ENCODE results near the gene JTB. TPM values are rescaled to one million over a fixed set of nuclear protein-coding genes. Genes with fewer than 3 reads are reported as not detected.

Gene JTB
- total RNA-seq, 3 donors from 2014 or later (not counting 1 experiment from before 2014, with no cell fraction given) = 96.9 to 107 (median 101) TPM

DNA sequence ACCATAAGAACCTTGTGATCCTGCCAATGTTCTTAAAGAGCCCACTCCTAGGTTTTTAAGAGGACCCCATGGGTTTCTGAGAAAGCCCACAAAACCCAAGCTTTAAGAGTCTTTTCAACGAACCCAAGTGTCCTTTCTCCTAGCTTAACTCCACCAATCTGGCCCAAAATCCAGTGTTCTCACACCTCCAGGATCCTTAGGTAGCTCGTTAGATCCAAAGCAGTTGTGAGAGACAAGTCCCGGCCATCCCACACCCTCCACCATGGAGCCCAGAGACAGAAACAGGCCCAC lies 32.7 kb downstream of the JTB start:
- intact Hi-C loops (cut with micrococcal nuclease) = loop anchor here (1.0 kb wide), 3 partner anchors 14 to 46 kb away; partner anchors contain the start of genes CRTC2 and RPS27
- no peaks in the 10 kb centered on the region for H3K9me3 Mint-ChIP-seq
- Histone ChIP-seq H3K27me3 (ENCODE audit: control insufficient read depth, insufficient read depth, low read length) (no peaks in the 10 kb centered on the region), H3K4me1 (ENCODE audit: control insufficient read depth, insufficient read depth, low read length) (peaks cover 50% of the 10 kb centered on the region), H3K27ac (ENCODE audit: low read length) (peak overlapping the region; percentile 98), H3K9me3 (ENCODE audit: control insufficient read depth, insufficient read depth, low read length) (no peaks in the 10 kb centered on the region), H3K36me3 (ENCODE audit: control insufficient read depth, insufficient read depth, low read length) (peaks cover 52% of the 10 kb centered on the region), H3K4me3 (ENCODE audit: low read length) (peak overlapping the region; percentile 89)
- DNase-seq (no peak), ATAC-seq (no peak)
- H3K27me3 Mint-ChIP-seq (ENCODE audit: low read depth in 2 of 2) = no peaks in the 10 kb centered on the region
- peak overlapping the region; percentile 92 to 96 for H3K27ac Mint-ChIP-seq
- peak overlapping the region; percentile 94 for H3K4me3 Mint-ChIP-seq
- H3K36me3 Mint-ChIP-seq = no peaks in the 10 kb centered on the region
- TF ChIP-seq, protein P1, sequence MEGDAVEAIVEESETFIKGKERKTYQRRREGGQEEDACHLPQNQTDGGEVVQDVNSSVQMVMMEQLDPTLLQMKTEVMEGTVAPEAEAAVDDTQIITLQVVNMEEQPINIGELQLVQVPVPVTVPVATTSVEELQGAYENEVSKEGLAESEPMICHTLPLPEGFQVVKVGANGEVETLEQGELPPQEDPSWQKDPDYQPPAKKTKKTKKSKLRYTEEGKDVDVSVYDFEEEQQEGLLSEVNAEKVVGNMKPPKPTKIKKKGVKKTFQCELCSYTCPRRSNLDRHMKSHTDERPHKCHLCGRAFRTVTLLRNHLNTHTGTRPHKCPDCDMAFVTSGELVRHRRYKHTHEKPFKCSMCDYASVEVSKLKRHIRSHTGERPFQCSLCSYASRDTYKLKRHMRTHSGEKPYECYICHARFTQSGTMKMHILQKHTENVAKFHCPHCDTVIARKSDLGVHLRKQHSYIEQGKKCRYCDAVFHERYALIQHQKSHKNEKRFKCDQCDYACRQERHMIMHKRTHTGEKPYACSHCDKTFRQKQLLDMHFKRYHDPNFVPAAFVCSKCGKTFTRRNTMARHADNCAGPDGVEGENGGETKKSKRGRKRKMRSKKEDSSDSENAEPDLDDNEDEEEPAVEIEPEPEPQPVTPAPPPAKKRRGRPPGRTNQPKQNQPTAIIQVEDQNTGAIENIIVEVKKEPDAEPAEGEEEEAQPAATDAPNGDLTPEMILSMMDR (IDR thresholded peaks at IDR 0.05) = no peak
- 6% methylated on average over 3 of the region's 3 CpGs for WGBS (ENCODE audit: insufficient coverage)
- peaks cover 43 to 58% of the 10 kb centered on the region in 2 donors for H3K4me1 Mint-ChIP-seq

DNA sequence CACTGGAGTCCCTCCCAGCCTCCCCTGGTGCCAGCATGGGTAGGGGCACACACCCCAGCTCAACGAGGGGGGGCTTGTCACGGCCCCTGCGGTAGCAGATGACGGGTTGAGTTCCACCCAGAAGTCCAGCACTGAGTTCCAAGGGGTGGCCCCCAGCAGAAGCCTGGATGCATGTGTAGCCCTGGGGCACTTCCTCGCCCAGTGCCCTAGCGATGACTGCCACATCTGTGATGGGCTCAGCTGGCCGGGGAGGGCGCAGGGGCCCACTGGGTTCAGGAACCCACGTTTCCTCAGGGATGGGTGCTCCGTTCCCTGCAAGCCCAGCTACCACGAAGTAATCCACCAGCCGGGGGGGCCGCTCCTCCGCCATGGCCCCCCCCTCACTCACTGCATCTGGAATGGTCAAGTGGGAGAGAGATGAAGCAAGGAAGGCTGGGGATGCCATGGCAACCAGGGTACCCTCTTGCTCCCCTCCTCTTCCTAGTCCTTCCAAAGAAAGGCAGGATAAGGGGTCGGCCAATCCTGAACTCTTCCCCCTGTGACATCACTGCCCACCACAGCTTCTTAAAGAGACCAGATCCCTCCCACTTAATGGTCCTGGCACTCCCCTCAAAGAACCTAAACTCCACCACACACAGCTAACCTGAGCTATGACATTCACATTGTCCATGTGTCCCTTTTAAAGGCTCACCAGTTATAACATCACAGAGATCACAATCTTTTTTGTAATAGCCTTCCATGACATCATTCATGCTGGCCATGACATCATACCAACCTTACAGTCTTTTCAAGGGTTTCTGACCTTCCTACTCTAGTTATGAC lies 33.3 kb downstream of the JTB start:
- H3K27ac ChIP-seq (ENCODE audit: low read length) = peak overlapping the region; percentile 98
- H3K36me3 ChIP-seq (ENCODE audit: control insufficient read depth, insufficient read depth, low read length) = peaks cover 56% of the 10 kb centered on the region
- peak in 1 of 2 donors; percentile 49 for DNase-seq
- H3K27me3 Mint-ChIP-seq (ENCODE audit: low read depth in 2 of 2) = no peaks in the 10 kb centered on the region
- peak in 1 of 3 donors; percentile 2 for ATAC-seq
- peak overlapping the region; percentile 94 for H3K4me3 Mint-ChIP-seq
- no peaks in the 10 kb centered on the region for H3K27me3 ChIP-seq (ENCODE audit: control insufficient read depth, insufficient read depth, low read length)
- TF ChIP-seq, protein P1 (IDR thresholded peaks at IDR 0.05) = no peak
- H3K4me1 Mint-ChIP-seq = peaks cover 46 to 63% of the 10 kb centered on the region in 2 donors
- no peaks in the 10 kb centered on the region for H3K9me3 Mint-ChIP-seq
- H3K27ac Mint-ChIP-seq = peak overlapping the region; percentile 92 to 96
- 84% methylated on average over 11 of the region's 15 CpGs for WGBS (ENCODE audit: insufficient coverage)
- intact Hi-C loops (cut with micrococcal nuclease) = no loop called here
- H3K9me3 ChIP-seq (ENCODE audit: control insufficient read depth, insufficient read depth, low read length) = no peaks in the 10 kb centered on the region
- H3K4me1 ChIP-seq (ENCODE audit: control insufficient read depth, insufficient read depth, low read length) = peaks cover 50% of the 10 kb centered on the region
- no peaks in the 10 kb centered on the region for H3K36me3 Mint-ChIP-seq
- H3K4me3 ChIP-seq (ENCODE audit: low read length) = peak overlapping the region; percentile 89

DNA sequence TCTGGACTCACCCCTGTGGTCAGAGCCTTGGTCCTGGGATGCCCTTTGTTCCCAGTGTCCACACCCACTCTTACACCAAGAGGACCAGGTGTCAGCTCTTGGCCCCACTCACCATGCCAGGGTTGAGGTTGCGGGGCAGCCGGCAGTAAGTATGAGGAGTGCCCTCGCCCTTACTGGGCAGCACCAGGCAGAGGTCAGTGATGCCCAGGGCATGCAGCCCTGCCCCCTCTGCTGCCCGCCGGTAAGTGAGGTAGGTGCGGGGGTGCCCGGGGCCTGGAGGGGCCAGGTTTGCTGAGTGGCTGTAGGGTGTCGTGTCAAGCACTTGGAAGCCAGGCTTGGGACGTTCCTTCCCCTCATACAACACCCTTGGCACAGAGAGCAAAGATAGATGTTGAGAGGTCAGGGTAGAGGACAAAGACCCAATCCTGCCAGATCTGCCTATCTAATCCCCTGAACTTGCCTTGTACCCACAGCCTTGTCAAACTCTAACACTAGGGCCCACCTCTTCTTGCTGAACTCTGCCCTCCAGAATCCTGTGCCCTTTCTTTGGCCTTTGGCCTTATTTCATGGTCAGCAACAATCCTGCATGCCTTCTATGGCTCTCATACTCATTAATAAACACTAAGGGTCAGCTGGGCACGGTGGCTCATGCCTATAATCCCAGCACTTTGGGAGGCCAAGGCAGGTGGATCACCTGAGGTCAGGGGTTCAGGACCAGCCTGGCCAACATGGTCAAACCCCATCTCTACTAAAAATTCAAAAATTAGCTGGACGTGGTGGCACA lies 34.5 kb downstream of the JTB start:
- TF ChIP-seq, protein P1 (IDR thresholded peaks at IDR 0.05) = no peak
- Histone ChIP-seq H3K27ac (ENCODE audit: low read length) (peak overlapping the region; percentile 8), H3K4me3 (ENCODE audit: low read length) (no peak overlapping the region), H3K27me3 (ENCODE audit: control insufficient read depth, insufficient read depth, low read length) (no peaks in the 10 kb centered on the region), H3K9me3 (ENCODE audit: control insufficient read depth, insufficient read depth, low read length) (no peaks in the 10 kb centered on the region), H3K4me1 (ENCODE audit: control insufficient read depth, insufficient read depth, low read length) (peaks cover 50% of the 10 kb centered on the region), H3K36me3 (ENCODE audit: control insufficient read depth, insufficient read depth, low read length) (peaks cover 50% of the 10 kb centered on the region)
- over 99% methylated on average over 9 of the region's 11 CpGs for WGBS (ENCODE audit: insufficient coverage)
- peak overlapping the region; percentile 53 for H3K4me3 Mint-ChIP-seq
- ATAC-seq = no peak
- no peaks in the 10 kb centered on the region for H3K27me3 Mint-ChIP-seq (ENCODE audit: low read depth in 2 of 2)
- peaks cover 46 to 66% of the 10 kb centered on the region in 2 donors for H3K4me1 Mint-ChIP-seq
- H3K9me3 Mint-ChIP-seq = no peaks in the 10 kb centered on the region
- no peak for DNase-seq
- intact Hi-C loops (cut with micrococcal nuclease) = no loop called here
- H3K36me3 Mint-ChIP-seq = no peaks in the 10 kb centered on the region
- peak overlapping the region; percentile 70 to 92 for H3K27ac Mint-ChIP-seq

Data from natural killer cell (primary cell).